Adrenal gland (tissue), 5 donors: ENCODE results near the gene RPP30.

ENCODE experiments used
- CTCF ChIP-seq, 6 experiments: fragments of 450-650 bp in 4 of 6; fragments of 200-600 bp in 2 of 6; sonication (generic) in 1 of 6; IDR thresholded peaks; 1 replicate in 5 of 6; 2 replicates in 1 of 6; pipeline versions ENCODE4 v1.5.1 to v1.8.0; 2016 to 2021; ENCODE audit warnings: antibody characterized with exemption in 6 of 6, mild to moderate bottlenecking in 2 of 6, moderate library complexity in 1 of 6
- POLR2A ChIP-seq, 2 donors: fragments of 450-650 bp; IDR thresholded peaks; one replicate each; pipeline ENCODE4 v1.6.1; 2017; ENCODE audit warnings: antibody characterized with exemption in 2 of 2, mild to moderate bottlenecking in 2 of 2, moderate library complexity in 1 of 2
- donor health status: DM: no; HTN: no; CAD: no.

DNA sequence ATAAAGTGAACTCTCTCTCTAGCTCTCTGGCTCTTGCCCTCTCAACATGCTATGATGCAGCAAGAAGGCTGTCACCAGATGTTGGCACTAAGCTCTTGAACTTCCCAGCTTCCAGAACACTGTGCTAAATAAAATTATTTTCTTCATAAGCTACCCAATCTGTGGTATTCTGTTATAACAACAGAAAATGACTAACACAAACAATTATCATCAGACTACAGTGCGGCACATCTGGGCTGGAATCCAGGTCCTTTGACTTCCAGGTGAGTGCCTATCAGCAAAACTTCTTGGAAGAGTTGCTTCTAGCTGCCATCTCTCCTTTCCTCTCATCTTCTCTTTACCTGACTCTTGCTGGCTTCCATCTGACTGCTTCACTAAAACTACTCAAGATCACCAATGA, 34.3 kb upstream of the RPP30 start:
- no peak for TF ChIP-seq CTCF (IDR thresholded peaks at IDR 0.05)
- no peak for TF ChIP-seq POLR2A (IDR thresholded peaks at IDR 0.05)
